Glomerular visceral epithelial cell (primary cell): ENCODE results near the gene GBA2.

Experiments used
- DNase-seq: peaks from one replicate; pipeline ENCODE4 v3.0.0-alpha.2; 2016; ENCODE audit errors: extremely low spot score

GBA2 gene

GRCh38 chr9:35766997-35767396, 18.0 kb upstream of the GBA2 start:
- DNase-seq, result no peak

- no peak for DNase-seq
Observed at GRCh38 chr9:35763803-35764202, 14.8 kb upstream of the GBA2 start.

GRCh38 chr9:35763181-35763580, 14.2 kb upstream of the GBA2 start:
- DNase-seq, result no peak

DNA sequence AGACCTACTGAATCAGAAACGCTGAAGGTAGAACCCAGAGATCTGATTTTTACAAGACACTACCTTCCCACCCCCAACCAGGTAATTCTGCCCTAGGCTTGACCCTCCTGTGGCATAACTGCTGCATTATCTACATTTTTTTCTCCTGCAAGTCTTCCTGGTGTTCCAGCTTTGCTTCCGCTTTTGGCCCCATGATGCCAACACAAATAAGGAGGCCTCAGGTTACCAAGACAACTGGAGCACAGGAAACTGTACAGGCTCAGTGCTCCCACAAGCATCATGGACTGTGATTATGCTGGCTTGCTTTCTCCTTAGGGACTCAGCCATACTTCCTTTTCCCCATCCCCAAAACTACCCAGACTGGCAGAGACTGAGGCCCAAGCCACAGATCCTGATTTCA, 11.6 kb upstream of the GBA2 start:
- peak; percentile 58 for DNase-seq

DNA sequence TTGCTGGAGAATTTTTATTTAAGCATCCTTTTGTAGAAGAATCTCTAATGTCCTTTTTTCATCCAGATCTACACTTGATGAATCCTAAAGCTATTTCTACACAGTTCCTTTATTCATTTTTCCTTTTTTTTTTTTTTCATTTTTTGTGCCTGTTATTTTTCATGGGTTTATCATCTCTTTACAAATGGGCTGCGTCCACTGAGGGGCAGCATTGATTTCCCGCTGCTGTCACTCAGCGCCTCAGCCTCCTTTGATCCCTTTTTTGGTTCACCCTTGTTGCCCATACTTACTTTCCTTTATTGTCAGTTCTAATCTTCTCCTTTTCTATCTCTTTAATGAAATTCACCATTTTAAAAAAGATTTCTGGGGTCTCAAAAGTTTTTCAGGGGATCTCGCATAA, 10.8 kb upstream of the GBA2 start:
- DNase-seq, result no peak

GRCh38 chr9:35758475-35759050, 9.5 kb upstream of the GBA2 start:
- DNase-seq, result no peak

- no peak for DNase-seq
Observed at GRCh38 chr9:35757892-35758275, 8.9 kb upstream of the GBA2 start.

DNA sequence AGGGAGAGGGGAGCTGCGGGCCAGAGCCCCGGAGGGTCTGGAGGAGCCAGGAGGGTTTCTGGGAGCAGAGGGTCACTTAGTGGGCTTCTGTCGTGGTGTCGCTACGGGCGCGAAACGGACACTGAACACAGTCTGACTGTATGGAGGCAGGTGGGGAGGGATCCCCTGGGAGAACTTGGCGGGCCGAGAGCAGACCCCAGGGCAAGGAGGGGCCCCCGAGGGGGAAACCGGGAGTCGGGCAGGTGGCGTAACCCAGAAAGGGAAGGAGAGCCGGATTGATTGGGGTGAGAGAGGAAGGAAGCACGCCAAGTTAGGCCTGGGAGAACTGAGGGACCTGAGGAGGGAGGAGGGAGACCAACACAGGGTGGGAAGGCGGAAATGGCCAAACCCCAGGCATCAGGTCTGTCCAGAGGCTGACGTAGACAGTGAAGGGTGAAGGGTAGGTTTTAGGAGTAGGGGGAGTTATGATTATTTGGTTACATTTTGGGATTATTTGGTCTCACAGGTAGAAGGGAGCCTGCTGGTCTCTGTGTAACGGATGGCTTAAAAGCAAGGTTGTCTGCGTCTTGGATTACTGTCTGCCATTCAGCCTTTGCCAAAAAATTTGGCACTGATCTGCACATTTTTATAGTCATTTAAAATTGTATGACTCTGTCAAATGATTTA, 8.3 kb upstream of the GBA2 start:
- DNase-seq, result peak; percentile 71

- DNase-seq, result peak; percentile 74
Observed at GRCh38 chr9:35756275-35757225, 7.5 kb upstream of the GBA2 start.

DNA sequence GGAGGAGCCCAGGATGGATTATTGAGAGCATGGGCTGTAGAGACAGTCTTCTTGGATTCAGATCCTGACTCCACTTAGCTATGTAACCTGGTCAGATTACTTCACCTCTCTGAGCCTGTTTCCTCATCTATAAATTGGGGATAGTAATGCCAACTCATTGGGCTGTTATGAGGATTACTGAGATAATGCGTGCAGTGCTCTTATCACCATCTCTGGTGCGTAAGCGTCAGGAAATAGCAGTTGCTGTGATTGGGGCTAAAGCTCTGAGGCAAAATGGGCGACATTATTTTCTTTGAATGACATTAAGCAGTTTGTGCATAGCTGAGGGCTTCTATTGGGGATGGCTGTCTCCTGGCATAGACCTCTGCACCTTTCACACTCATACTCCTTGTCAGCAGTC, 6.0 kb upstream of the GBA2 start:
- DNase-seq, result no peak

DNA sequence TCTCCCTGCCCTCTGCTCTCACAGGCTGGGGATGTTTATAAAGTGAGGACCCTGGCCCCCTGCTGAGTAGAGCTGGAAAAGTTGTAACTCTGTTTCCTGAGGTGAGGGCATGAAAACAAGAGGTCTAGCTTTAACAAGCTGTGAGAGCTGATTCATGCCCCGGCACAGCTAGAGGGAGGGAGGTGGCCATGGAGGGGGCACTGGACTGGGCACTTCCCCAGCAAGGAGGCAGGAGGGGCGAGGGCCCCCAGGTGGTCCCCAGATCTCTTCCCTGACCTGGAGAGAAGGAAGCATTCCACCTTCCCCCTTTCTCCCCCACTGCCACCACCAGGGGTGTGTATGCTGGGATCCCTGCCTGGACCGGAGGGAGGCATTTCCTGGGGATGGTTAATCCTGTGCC, 5.2 kb upstream of the GBA2 start, which contains the start of gene MSMP:
Gene MSMP, minus strand, starts transcription at position 13 of the 400 bp plus-strand sequence. CDS start 147 bp downstream, outside the sequence.
- DNase-seq, result no peak

DNA sequence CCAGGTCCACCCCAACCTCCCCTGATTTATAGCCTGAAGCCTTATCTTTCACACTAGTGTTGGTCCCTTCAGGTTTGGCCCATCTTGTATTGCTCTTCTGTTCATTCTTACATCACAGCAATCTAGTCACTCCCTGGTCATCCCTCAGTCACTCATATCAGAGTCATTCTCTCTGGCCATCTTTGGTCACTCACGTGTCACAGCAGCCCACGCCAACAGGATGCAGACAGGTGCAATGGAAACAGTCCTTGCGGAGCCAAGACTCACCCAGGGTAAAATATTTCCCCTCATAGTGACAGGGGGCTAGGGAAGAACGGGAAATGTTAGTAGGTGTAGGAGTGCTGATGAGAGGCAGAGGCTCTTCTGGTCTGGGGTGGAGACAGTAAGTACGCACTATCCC, 4.4 kb upstream of the GBA2 start:
- DNase-seq, result no peak

DNA sequence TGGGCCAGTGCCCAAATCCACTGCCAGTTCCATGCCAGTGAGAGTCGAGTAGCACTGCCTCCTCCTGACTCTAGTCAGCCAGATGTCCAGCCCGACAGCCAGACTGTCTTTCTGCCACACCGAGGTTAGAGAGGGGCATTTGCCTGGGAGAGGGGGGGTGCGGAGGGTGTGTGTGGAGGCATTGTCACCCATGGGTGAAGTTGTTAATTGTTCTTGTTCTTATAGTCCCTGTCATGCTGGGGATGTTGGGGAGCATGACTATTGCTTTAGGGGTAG, 1.2 kb upstream of the GBA2 start:
- no peak for DNase-seq

DNA sequence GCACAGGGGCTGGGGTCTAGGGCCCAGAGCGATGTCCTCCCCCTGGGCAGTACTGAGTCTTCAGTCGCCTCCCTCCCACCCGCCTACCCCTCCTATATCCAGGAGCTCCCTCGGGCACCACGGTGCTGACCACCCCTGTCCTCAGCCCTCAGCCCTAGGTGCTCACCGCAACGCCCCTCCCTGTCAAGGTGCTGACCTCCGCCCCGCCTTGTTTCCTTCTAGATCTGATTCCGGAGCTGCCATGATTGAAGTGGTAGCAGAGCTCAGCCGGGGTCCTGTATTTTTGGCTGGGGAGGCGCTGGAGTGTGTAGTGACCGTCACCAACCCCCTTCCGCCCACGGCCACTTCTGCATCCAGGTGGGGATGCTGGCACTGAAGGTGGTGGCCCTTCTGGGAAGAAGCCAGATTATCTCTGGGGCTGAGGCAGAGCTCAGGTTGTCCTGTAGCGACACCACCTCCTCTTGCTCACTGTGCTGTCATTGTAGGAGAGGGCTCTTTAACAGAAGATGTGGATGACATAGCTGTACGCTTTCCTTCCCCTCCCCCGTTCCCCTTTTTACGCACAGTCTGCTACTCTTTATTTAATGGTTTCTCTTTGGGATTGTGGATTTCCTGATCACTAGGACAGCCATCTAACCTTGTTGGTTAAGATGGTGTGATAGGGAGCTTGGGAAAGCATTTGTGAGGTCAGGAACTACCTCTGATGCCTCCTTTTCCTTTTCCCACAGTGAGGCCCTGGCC, 657 bp upstream of the GBA2 start:
- DNase-seq, result no peak

- no peak for DNase-seq
Observed at GRCh38 chr9:35748242-35748857, 678 bp downstream of the GBA2 start.

DNA sequence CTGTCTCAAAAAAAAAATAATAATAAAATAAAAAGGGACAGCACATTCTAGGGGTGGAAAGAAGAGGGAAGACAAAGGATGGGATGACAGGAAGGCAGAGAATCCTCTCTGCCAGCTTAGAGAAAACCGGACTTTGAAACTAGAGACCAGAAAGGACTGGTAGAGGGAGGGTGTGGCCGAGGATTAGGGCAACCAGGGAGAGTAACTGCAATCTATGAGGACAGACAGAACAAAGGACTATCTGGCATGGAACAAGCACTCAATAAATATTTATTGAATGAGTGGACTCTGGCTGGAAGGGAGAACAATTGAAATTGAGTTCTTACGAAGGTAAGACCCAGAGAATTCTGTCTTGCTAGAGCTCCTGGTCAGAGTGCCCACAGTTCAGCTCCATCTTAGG, 2.4 kb downstream of the GBA2 start:
- no peak for DNase-seq

DNA sequence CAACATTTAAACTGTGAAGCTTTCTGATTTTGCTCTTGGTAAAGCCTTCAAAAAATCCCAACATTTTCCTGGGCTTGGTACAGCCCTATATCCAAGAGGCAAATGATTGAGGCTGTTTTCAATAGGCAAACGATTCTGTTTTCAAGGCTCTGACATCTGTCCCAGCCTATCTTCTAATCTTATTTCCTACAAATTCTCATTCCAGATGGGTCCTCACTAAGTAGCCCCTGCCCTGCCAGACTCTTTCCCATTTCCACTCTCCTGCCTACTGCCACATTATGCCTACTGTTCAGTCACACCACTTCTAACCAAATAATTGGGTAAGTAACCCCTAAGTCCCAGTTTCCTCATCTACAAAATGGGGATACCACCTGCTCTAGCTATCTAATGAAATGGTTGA, 3.5 kb downstream of the GBA2 start:
- no peak for DNase-seq

- no peak for DNase-seq
Observed at GRCh38 chr9:35743880-35744518, 5.0 kb downstream of the GBA2 start.

- DNase-seq, result no peak
Observed at GRCh38 chr9:35743452-35743851, 5.6 kb downstream of the GBA2 start.

- DNase-seq, result no peak
Observed at GRCh38 chr9:35741740-35742139, 7.3 kb downstream of the GBA2 start.

DNA sequence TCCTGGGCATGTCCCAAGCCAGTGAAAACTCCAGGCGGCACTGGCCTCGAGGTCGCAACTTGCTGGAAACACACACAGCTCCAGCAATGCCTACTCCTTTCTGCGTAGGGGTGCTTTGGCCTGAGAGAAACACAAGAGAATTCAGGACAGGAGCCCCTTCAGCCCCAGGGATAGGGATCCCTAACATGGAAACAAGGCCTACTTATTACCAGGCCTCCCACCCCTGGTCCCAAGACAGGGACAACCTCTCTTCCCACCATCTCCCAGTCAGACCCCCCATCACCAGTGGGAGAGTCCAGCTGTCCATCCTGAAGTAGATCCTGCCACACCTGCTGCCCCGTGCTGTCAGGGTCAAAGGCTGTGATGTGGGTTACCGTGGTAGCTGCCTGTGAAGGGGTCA, 8.8 kb downstream of the GBA2 start:
- no peak for DNase-seq
